GM11168 (cell line): ENCODE measurements around the gene TMCO4.

Experiments
- in situ Hi-C: fragments of 300-500 bp; cut with MboI; formaldehyde crosslinking; loops from one replicate; pipeline ENCODE4 v1.12.0; 2022; ENCODE audit warnings: low sequenced_read_pairs; ENCODE audit not compliant: unreplicated experiment

TMCO4 gene

DNA sequence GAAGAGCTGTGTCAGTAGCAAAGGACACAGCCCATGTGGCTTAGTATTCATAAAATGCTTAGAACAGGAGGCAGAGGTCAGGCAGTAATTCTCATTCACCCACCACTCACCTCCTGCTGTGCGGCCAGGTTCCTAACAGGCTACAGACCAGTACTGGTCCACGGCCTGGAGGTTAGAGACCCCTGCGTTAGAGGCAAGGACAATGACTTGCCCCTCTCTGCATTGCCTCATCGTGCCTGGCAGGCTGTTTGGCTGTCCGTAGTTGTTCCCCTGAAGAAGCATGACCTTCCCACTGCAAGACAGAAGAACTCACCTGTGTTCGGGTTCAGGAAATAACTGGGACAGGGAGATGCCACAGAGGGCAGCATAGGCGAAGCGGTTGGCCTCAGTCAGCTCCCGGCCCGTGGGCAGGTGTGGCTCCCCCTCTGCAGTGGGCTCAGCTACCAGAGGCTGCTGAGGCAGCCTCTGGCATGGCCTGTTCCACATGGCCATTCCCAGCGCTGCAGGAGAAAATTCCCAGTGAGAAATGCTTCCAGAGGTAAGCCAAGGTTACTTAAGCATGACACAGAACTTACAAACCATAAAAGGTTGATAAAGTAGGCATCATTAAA lies 19.3 kb downstream of the TMCO4 start:
- in situ Hi-C loops: no loop called here

DNA sequence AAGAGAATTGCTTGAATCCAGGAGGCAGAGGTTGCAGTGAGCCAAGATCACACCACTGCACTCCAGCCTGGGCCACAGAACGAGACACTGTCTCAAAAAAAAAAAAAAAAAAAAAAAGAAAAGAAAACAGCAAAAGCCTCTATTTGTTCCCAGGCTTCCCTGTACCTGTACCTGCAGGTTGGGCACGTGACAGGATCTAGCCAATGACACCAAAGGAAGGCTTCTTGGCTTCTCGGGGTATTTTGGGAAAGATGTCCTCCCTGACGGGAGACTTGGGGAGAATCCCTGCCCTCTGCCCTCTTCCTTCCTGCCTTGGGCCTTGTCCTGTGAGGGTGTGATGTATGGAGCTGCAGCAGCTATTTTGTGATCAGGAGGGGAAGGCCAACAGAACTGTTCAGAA lies 22.8 kb downstream of the TMCO4 start:
- in situ Hi-C loops: no loop called here

DNA sequence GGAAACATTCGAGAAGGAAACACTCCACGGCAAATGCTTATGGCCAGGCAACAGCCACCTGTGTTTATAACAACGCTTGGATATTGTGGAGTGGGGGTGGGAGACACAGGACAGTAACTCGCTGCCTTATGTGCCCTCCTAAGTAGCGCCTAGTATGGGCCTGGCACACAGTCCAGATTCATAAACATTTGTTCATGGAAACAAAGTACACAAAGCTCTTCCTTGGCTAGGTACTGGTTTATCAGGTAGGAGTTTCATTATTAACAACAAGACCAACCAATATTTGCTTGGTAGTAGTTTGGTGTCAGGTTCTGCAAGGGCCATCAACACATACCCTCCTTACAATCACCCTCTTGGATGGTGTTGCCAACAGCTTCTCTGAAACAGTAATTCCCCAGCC lies 23.4 kb downstream of the TMCO4 start:
- in situ Hi-C loops: no loop called here

DNA sequence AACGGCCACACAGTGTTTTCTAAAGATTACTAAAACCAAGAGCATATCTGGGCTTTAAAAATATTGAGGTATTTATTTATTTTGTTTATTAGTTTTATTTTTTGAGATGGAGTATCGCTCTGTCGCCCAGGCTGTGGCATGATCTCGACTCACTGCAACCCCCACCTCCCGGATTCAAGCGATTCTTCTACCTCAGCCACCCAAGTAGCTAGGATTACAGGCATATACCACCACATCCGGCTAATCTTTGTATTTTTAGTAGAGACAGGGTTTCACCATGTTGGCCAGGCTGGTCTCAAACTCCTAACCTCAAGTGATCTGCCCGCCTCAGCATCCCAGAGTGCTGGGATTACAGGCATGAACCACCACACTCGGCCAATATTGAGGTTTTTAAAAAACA lies 23.9 kb downstream of the TMCO4 start:
- in situ Hi-C loops: no loop called here

DNA sequence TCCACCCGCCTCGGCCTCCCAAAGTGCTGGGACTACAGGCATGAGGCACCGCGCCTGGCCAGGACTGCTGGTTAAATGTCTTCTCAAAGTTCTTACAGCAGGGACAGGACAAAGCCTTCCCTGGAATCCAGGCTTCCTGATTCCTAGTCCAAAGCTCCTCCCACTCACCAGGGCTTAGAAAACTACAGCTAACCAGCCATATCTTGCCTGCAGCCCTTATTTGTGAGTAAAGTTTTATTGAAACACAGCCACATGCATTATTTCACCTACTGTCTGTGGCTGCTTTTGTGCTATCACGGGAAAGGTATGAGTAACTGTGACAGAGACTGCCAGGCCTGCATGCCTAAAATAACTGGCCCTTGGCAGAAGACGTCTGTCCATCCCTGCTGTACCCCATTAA lies 24.4 kb downstream of the TMCO4 start:
- in situ Hi-C loops: no loop called here

DNA sequence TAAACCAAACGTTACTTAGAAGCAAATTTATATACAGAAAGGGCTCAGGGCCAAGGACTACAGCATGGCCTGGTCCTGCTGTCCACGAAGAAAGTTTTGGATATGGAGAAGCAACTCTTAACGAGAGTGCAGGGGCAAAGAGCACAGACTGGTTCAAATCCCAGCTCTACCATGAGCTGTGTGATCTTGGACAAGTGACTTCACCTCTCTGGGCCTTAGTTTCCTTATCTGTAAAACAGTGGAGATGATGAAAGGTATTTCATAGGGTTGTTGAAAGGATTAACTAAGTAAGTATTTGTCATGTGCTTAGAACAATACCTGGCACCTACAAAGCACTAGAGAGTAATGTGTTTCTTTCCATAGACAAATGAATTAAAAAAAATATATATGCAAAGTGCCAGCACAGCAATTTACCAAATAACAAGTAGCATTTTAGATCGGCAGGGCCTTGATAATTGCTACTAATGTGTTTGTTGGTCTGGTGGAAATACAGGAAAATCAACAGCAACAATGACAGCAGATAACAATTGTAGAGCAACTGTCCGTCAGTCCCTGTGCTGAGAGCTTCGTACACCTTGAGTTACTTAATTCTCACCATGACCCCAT lies 25.4 kb downstream of the TMCO4 start:
- in situ Hi-C loops: no loop called here

DNA sequence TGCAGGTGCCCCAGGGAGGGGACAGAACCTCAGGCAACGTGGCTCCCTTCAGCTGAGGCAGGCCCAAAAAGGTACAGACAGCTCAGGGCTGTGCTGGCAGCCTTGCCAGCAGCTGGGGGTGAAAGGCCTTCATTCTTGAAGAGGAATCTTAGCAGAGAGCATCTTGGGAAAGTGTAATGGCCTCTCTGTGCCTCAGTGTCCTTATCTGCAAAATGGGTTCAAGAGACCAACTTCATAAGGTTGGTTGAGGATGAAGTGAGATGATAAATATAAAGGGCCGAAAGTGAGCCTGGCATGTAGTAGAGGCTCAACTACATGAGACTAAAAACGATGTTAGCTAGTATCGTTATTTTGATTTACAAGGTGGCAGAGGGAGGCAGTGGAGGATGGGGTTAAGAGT lies 26.2 kb downstream of the TMCO4 start:
- in situ Hi-C loops: no loop called here

DNA sequence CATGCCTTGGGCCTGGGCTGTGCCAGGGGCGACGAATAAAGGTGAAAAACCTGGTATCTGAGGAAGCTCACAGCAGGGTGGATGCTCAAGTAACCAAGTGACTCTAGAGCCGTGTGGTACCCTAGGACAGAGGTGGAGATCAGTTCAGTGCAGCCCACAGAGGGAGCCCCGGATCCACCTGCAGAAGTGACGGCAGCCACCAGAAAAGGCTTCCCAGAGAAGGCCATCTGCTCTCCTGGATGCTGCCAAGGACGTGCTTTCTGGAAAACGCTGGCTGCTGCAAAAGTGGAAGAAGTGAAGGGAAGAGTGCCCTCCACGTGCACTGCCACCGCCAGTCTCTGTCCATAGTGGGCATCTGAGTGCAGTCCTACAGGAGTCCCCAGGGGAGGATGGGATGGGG lies 27.7 kb downstream of the TMCO4 start:
- in situ Hi-C loops: no loop called here

DNA sequence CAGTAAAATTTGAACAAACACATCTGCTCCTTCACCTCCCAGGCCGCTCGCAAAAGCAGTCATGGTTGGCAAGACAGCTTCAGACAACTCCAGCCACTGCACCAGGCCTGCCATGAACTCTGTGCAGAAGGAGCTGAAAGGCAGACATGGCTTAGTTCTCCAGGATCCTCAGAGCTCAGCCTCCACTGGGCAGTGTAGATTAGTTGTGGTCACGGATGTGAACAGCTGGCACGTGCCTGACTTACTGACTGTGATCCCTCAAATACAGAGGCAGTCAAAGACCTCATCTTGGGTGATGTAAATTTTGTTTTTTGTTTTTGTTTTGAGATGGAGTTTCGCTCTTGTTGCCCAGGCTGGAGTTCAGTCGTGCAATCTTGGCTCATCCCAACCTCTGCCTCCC lies 28.4 kb downstream of the TMCO4 start:
- in situ Hi-C loops: no loop called here

DNA sequence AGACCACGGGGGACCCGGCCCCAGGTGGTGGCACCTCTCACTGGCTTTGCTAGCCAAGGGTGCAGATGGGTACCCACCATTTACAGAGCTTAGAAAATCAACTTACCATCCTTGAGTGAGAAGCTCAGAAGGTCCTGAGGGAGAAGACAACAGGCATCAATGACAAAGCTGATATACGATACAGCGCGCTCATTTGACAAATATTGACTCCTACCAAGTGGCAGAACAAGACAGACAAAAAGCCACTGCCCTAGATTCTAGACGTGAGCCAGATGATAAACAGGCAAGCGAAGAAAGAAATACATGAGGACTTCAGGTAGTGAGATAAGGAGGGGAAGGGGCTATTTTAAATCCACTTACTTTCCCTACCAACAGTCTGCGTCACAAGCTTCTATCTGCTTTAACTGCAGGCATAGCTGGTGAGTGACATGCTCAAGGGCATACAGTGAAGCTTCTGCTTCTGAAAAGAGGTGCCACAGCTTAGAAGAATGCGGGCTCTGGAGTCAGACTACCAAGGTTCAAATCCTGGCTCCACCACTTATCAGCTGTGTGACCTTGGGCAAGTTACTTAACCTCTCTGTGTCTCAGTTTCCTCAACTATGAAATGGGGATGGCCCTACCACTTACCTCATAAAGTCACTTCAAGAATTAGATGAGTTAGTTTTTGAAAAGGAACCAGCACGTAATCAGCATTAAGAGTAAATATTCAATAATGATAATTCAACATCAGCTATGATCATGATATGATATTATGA lies 29.1 kb downstream of the TMCO4 start:
- in situ Hi-C loops: no loop called here

DNA sequence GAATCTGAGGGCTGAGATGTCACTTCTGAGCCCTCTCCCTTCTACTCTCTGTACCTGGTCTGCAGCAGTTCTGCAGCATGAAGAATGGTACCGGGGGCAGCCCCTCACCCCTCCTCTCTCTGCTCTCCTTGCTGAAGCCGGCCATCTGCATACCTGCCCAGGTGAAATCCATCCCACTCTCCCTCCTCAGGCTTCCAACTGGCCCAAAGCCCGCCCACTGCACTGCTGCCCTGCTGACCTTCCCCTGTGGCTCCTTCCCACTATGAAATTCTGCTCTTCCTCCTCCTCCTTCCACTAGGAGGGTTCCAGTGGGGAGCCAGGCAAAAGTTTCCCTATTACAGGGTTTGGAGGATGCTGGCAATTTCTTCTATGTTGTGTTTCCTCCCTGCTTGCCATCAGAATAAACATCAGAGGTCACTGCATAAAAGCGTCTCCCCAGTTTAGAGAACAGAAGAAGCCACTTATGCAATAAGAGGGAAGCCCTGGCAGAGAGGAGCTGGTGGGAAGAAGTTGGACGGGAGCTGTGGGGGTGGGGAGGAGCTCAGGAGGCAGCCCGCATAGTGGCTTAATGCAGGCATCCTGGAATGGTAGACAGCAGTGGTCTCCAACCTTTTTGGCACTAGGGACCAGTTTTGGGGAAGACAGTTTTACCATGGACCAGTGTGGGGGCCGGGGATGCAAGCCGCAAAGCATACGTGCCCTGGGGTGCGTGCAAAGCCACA lies 30.3 kb downstream of the TMCO4 start:
- in situ Hi-C loops: no loop called here

DNA sequence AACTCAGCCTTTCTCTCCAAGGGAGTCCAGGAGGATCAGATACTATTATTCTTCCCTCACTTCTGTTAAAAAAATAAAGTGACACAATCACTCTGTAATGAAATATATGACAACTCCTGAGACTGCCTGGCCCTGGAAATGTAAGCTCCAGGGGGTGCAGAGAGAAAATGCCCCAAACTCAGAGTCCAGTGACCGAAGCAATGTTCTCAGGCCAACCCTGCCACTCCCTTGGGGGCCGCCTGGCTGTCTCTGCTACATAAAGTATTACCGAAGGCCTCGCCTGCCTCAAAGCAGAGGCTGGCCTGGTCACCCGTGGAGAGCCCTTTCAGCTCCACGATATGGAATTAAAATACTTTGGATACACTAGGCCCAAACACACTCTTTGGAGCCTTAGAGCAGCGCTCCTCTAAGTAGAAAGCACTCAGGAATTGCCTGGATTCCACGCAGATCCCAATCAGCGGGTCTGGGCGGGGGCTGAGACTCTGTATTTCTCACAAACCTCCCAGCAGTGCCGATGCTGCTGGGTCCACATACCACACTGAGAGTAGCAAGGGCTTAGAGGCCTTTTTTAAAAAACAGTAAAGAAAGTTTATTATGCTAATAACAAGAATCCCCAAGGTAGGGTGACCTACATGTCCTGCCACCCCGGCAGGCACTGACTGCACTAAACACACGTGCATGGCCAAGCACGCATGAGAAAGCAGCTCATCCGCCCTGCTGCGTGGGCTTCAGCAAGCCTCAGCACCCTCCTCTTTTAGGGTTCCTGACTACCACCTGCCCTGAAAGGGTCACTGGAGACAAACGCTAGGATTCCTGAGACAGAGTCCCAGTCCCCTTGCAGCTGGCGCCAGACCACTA lies 31.1 kb downstream of the TMCO4 start:
- in situ Hi-C loops: no loop called here

DNA sequence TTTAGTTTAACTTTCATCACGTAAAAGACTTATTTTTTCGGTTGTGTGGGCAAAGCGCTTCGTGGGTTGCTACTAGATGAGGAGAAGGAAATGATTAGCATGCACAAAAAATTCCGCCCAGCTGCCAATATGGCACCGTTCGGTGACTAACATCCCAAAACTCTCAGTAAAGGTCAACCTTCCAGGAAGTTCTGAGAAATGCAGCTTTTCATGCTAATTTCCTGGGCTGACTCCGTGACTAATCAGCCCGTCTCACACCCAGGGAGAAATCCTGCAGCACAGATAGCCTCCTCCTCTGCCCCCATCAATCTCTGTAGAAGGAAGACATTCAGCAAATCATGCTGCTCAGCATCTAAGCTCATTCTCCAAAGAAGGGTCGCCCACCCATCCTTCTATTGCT lies 34.1 kb downstream of the TMCO4 start:
- in situ Hi-C loops: no loop called here

DNA sequence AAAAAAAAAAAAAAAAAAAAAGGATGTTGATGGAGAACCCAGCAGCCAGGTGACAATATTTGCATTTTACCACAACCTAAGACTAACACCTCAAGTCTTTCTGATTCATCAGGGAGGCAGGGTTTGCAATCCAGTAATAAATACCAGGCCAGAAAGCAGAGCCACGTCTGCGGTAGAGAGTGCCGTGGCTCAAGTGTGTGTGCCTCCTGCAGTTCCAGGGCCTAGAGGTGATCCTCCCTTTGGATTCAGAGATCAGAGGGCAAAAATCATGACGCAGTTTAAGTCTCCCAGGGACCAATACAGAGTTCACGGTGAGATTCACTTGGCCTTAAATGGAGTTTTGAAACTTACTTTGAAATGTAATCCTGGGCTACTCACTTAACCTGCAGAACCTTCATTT lies 34.9 kb downstream of the TMCO4 start:
- in situ Hi-C loops: no loop called here

DNA sequence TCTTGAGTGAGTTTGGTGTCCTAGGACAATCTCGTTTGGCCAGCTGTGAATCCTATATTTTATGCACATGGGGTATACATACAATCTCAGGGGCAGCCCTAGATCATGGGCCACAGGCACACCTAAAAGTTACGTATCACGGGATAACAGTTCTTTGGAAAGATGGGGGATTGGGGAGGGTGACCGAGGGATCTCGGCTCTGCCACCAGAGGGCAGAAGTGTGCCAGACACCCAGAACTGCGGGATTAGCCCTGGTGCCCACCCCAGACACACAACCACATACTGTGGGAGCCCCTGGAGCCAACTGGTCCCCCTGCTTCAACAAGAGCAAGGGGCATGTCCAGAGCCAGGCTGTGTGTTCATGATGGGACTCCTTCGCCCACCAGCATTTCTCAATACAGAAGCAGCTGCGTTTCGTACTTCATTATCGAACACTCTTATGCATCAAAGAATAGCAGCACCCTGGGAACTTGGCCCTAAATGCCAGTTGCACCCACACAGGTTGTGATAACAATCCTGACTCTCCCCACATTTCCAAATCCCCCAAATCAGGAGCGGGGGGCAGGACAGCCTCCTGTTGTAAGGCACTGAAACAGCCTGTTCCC lies 37.4 kb downstream of the TMCO4 start:
- in situ Hi-C loops: no loop called here

DNA sequence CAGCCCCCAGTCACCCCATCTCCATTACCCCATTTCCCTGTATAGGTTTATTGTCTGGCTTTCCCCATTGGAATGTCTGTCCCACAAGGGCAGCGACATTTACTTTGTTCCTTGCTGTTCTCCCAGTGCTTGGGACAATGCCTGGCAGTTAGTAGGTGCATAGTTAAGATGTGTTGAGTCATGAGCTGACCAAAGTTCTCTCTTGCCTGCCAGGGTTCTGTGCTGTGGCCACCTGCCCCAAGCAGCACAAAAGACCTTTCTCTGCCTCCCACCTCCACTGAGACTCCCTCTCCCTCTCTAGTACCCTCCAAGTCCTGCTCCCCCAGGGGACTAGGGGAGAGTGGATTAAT lies 40.0 kb downstream of the TMCO4 start:
- in situ Hi-C loops: no loop called here

DNA sequence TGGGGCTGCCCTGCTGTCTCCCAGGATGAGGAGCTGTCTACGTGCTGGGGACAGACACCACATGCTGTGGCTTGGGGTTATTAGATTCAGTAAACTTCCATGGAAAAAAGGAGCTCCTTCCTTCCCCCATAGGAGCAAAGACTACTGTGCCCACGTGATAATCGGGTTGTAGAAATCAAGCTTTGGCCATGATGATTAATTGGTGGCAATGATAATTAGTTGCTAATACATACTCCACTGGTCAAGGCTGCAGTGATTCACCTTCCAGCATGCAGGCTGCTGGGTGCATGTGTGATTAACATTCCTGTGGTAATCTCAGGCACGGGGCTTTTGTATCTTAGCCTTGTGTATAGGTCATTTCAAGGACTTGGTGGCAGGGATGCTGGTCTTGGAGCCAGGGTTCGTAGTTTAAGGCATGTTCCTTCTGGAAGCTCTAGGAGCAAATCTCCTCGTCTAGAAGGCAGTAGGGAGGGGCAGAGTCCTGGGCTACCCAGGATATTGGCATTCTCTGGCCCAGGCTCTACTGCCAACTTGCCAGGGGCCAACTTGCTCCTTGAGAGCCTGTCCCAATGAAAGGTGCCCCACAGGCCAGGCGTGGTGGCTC lies 41.4 kb downstream of the TMCO4 start:
- in situ Hi-C loops: no loop called here

DNA sequence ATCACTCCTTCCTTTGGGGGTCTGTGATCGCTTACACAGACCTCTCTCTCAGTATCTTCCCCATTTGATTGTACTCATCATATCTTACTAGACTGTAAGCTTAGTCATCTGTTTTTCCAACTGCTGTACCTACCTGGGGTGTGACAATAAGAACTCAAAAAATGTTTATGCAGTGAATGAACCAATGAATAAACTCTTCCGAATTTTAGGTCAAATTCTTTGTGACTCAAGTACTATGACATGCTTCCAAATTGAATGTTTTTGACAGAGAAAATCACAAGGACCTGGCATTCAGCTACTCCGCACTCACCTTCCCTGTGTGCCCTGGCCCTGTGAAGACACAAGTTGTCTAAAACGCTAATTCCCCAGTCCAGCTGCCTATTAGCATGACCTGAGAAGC lies 42.1 kb downstream of the TMCO4 start:
- in situ Hi-C loops: no loop called here

DNA sequence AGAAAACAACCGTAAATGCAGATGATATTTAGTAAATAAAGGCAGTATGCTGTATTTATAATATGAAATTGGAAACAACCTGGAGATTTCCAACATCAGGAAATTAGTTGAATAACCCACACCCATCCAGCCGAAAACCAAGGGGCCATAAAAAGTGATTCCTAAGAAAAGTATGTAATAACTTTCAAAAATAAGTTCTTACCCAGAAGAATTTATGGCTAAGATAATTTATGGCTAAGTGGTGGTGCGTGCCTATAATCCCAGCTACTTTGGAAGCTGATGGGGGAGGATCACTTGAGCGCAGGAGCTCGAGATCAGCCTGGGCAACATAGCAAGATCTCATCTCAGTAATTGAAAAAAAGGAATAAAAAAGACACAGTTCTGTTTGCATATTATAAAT lies 43.2 kb downstream of the TMCO4 start:
- in situ Hi-C loops: no loop called here

DNA sequence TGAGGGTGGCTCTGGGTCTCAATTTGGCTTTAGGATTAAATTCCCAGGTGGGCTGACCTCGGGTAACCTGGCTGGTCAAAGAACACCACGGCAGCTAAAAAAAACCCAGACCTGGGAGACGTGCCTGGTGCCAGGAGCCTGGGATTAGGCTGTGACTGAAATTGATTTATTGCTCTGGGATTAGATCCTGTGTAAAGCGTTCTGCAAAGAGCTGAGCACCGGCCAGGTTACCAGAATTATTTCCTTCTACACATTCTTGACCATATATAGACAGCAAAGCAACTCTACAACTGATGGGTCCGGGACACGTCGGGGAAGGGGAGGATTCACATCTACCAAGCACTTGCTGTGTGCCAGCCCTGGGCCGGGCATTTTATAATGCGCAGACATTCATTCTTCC lies 45.2 kb downstream of the TMCO4 start:
- in situ Hi-C loops: no loop called here
